Measurements from ENCODE around the gene DSCAM.
"Not testable (repeated sequence)": the region's sequence is repeated elsewhere in the genome, so short reads cannot be mapped to it uniquely, and the experiment has no call there.

DSCAM gene

DNA sequence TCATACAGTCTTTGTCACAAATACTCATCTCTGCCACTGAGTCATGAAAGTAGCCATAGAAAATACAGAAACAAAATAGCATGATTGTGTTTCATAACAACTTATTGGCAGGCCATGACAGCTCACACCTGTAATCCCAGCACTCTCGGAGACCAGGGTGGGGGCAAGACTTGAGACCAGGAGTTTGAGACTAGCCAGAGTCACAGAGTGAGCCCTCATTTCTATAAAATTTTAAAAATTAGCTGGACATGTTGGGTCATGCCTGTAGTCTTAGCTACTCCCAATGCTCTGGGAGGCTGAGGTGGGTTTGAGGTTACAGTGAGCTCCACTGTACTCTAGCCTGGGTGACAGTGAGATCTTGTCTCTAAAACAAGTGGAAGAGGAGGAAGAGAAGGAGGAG is 568.6 kb downstream of the DSCAM start:
- no peak for DNase-seq

DNA sequence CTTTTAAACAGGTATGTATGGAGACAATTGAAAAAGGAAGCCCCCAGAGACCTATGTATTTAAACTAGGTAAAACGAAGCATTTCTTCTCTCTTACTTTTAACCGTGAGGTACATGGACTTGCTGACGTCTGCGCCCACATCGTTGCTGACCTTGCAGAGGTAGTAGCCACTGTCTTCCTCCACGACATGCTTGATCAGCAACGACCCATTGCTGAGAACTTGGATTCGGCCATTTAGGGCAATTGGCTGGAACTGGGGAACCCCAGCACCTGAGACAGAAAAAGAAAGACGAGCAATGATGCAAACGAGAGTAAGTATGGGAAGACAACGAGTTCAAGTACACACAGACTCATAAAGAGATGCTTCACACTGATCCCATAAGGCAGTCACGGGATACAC is 571.0 kb downstream of the DSCAM start:
- no peak for DNase-seq

DNA sequence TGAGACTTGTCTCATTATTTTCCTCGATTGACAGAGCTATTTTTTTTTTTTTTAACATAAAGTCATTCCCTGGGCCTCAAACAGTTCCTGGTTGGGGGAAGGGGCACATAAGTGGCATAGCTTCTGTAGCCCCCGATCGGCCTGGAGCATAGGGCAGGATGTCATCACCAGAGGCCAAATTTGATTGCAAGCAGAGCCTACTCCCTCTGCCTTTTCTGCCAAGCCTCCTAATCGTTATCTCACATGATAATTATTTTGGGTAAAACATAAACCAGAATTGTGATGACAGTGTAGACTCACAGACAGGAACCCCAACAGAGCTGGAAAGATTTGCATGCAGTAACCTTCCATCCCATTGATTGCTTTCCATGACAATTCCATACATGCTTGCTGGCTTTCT is 574.9 kb downstream of the DSCAM start:
- no peak for DNase-seq

DNA sequence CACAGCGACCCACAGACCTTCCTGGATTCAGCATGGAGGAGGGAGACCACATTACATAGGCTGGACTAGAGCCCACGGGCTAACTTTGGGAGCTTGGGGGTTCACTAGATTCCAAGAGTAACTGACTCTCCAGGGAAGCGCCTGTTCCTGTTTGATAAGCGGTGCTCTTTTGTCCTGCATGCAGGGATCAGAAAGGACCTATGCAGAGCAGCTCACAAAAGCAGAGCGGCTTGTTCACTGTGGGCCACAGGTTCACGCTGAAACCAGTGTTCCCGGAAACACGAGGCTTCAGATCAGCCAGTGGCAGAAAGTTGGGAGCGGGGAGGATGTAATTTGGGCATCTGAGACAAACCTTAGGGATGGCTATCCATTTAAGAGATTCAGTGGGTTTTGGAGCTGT is 575.8 kb downstream of the DSCAM start:
- DNase-seq: no peak

DNA sequence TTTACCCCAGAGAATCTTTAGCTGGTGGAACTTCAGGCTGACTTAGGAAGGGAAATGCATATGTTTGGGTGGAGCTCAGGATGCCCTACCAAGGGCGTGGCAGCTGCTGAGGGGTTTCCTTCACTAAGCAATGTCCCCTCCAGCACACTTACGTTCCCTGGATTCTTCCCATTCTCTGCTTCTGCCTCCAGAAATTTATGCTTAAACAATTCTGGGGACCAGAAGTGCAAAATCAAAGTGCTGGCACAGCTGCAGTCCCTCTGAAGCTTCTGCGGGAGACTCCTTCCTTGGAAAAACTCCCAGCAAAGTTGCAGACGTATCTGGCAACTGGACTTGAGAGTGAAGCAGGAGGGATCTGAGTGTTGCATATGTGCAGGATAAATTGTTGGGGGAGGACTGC is 576.9 kb downstream of the DSCAM start:
- no peak for DNase-seq

DNA sequence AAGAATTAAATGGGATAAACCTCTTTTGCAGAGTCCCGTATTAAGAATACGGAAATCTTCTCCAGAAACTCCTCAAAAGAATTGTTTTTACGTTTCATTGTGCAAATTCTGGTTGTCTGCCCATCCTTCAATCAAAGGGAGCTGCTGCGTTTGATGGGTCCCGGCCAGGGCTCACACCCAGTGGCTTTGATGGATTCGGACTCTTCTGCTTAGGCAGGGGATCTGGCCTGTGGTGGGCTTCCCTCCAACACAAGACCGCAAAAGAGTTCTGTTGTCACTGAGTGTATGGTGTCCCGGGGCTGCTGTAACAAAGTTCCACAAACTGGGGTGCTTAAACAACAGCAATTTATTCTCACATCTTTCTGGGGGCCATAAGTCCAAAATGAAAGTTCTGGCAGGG is 577.7 kb downstream of the DSCAM start:
- DNase-seq: no peak

DNA sequence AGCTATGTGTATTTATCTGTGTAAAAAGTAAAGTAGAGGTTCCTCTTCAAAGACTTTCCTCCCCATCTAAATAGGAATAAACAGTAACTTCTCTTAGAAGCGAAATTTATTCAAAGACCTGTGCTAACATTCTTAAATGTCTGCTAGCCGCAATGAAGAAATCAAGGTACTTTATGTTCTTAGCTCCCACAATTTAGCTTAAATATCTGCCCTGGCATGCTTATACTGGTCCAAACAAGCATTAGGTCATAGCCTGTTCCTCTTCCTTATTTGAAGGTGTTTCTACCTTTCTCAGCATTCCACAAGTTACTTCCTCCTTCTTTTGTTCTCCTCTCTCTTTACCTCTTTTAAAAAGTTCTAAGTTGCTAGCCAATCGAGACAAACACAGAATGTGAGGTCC is 588.5 kb downstream of the DSCAM start:
- DNase-seq: not testable (repeated sequence)

DNA sequence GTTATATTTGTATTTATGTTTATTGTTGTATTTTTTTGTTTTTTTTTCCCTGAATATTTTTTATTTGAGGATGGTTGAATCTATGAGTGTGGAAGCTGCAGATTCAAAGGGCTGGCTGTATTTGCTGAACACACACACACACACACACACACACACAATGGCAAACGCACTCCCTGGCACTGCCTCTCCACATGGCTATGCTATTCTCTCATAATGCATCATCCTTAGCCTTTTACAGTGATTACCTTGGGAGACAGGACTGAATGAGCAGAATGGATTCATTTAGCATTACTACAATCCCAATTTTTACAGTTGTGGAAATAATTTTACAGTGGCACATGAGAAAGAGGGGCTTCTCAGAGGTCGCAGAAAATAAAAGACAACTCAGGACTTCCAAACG is 589.6 kb downstream of the DSCAM start:
- no peak for DNase-seq

DNA sequence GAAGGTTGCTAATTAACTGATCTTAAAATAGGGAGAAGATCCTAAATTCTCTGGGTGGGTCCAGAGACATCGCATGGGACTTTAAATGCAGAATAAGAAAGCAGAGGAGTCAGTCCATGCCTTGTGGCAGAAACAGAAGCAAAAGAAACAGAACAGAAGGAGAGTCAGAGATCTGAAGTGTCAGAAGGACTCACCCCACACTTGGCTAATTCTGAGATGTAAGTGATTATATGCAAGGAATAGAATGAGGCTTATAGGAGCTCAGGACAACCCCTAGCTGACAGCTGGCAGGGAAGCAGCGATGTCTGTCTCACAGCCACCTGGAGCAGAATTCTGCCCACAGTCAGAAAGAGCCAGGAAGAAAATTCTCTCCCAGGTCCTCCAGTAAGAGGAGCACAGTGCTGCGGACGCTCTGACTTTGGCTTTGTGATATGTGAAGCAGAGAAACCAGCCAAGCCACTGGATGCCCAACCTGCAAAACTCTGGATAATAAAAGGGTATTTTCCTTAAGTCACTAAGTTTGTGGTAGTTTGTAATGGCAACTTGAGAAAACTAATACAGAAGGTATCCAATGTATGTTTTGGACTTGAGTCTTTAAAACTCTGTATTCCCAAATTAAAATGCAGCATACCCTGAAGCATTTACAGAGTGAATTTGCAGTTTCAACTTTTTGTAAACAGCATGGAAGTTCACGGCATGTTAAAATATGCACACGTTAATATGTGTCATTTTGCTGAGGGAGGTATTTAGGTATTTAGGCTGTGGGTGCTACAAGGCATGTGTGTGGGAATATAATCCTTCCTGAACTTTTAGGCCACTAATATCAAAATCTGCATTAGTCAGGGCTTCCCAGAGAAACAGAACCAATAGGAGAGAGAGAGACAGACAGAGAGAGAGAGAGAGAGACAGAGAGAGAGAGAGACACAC is 591.2 kb downstream of the DSCAM start:
- no peak for DNase-seq

DNA sequence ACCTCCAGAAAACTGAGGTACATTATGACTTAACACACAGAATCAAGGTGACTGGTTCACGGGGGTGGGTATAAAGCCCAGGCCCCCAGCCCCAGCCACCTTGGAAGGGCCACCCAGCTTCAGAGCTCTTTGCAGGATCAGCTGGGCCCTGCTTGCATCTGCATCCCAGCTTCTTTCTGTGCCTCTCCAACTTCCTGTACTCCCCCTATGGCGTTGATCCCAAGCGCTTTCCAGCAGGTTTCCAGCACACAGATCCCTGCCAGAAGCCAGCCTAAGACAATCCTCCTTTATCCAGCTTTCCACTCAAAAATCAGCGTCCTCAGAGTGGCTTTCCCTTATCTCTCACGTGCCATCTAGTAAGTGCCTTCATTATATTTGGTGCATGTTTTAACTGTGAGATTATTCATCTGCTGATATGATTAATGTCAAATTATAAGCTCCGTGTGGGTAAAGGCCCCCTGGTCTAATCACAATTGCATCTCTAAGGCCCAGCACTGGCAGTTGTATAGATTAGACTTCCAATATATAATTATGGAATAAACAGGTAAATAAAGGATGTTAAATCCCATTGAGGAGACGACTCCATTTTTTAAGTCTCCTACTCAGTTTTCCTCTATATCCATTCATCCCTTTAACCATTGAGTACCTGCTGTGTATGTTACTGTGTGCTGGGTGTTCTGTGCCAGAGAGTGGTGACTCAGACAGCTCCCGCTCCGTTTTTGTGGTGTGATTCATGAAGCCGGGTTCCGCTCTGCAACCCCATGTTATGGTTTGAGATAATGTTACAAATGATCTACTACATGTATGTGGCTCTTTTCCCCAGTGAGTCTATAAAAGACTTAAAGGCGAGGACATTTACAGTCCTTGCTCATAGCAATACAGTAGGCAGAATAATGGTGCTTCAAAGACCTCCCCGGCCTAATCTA is 592.2 kb downstream of the DSCAM start:
- no peak for DNase-seq

DNA sequence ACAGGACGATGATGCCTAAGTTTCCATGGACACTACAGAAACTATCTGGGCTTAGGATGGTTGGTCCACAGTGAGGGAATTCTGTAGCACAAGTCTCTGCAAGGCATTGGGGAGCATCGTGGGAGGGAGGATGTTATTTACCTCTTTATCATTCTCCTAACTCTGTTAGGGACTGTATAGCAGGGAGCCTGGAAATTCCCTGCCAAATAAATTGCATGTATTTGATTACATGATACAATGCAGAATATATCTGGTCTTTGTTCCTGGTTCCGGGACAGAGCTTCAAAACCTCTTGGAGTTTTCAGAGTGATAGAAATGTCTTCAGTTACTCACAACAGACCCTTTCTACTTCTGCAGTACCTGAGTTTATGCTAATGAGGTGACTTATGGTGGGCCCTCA is 593.8 kb downstream of the DSCAM start:
- no peak for DNase-seq

DNA sequence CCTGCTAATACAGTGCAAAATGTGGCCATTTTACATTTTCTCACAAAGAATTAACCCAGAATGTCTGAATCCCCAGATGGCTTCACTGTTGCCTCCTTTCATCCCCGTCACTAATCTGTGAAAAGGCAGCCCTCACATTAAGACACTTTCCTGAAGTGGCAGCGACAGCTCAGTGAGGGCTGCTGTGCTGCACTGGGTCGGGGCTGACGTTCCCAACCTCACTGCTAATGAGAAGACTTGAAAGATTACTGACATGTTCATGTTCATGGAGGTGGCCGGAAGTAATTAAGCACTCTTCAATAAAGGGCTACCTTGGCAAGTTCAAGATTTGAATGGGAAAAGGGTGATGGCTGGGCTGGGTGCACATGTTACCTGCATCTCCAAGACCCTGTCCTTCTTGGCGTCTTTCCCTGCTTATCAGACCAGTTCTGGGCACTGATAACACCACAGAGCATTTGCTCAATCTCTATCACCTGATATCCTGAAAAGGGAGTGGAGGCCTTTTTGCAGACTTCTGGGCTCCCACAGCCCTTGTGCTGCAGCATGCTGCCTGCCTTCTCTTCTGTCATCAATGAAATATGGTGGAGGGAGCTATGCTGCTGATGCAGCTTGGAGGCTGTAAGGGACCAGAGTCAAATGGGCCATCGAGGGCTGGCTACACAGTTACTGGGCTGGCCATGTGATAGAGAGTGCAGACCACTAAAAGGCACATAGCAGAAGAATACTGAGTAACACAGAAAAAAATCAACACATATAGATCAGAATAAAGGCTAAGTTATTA is 596.3 kb downstream of the DSCAM start:
- no peak for DNase-seq

DNA sequence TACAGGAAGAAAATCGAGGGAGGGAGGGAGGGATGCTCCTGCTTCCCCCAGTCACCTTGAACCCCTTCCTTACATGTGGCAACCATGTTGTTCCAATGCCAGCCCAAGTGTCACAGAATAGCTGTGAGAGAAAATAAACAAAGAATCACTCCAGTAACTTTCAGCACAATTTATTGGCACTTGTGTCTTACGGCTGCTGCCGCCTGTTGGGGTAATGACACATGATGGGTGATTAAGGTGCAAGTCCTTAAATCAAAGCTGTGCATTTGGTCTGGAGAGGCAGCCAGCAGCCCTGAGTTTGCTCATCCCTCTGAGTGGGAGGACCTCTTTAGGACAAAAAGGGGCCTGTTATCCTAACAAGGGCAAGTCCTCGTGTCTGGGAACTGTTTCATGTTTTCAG is 602.0 kb downstream of the DSCAM start:
- no peak for DNase-seq

DNA sequence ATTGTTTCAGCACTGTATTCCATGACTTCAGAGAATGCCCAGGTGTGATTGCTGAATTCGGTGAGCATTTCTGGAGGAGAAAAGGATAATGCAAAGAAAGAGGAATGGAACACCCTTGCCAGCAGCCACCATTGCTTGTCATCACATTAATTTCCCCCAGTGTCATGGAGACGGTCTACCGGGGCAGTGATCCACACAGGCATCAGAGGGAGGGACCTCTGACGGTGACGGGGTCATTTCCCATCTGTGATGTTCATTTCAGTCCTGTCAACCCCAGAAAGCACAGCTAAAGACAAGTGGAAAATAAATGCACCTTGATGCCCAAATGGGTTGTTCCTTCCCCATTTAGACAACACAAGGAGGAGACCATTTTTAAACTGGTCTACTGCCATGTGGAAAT is 603.3 kb downstream of the DSCAM start:
- no peak for DNase-seq

DNA sequence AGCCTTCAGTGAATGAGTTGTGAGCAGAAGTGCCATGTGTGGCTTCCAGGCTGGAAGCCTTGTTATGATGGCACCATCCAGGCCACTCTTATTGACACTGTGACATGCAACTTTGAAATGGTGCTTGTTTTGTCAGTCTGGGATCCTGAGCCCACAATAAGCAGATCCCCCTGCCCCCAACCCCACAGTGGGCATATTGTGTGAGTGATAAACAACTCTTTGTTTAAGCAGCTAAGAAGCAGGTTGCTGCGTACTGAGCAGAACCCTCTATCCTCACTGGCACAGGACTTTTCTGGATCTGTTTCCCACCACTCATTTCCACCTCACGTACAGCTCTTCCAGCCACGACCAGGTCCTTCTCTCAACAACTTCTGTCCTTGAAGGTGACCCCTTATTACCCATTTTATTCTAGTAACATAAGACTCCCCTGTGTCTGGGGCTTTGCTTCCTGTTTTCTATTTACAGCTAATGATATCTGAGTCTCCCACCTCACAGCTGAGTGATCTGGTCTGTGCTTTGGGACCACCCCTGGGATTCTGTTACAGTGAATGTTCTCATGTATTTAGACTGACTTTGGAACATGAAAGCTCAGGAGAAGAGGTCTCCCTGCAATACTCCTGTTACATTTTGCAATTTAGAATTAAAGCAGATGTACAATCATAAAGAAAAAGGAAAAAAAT is 604.2 kb downstream of the DSCAM start:
- DNase-seq: no peak

DNA sequence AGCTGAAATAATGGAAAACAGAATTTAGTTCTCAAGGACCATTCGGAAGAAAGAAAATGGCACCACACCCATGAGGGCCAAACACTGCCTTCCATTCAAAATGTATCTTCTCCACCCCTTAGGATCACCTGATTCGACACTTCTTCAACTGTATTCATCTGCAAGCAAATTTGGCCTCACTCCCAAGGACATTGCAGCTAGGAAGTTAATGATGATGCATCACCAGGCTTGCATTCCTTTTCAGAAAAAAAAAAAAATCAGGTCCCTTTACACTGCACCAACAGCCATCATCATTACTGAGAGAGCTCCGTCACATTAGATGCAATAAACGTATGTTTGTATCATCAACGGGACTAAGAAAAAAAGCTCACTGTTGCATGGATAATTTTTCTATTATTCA is 611.4 kb downstream of the DSCAM start:
- no peak for DNase-seq

DNA sequence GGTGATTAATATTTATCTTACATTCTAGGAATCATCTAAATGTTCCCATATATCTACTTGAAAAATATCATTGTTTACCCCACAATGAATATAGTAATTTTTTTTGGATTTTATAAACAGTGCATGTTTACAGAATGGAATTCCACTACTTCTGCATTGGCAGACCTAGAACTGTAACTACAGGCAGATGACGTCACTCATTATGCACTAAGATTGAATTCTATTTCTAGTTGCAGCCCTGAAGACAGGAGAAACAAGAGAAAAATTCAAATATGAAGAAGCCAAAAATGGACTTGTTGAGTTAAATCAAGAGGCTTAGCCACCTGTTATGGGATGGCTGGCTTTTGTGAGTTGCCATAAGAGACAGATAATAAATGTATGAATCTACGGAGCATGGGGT is 615.0 kb downstream of the DSCAM start:
- no peak for DNase-seq

DNA sequence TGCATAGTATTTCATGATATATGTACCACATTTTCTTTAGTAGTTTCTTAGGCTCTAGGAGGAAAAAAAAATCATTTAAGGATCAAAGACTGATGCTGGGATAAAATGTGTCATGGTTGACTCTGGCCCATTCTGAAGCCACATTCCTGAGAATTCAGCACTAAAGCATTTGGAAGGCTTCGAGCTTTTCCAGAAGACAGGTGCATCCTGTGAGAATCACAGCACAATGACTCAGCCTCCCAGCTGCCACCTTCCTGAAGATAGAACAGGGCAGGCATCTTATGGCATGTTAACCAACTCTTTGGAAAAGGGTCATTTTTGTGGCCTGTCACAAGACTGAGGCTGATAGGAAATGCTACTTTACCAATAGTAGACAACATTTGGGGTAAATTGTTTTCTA is 619.9 kb downstream of the DSCAM start:
- DNase-seq: no peak

DNA sequence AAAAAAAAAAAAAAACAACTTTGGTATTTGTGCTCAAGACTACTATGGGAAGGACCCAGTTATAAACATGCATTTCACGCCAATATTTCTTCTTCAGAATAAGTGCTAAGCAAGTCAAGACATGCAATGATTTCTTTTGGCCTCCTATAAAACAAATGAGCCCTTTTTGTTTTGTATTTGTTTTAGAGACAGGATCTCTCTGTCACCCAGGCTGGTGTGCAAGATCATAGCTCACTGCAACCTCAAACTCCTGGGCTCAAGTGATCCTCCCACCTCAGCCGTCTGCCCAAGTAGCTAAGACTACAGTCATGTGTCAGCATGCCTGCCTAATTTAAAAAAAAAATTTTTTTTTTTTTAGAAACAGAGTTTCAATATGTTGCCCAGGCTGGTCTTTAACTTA is 631.0 kb downstream of the DSCAM start:
- no peak for DNase-seq

DNA sequence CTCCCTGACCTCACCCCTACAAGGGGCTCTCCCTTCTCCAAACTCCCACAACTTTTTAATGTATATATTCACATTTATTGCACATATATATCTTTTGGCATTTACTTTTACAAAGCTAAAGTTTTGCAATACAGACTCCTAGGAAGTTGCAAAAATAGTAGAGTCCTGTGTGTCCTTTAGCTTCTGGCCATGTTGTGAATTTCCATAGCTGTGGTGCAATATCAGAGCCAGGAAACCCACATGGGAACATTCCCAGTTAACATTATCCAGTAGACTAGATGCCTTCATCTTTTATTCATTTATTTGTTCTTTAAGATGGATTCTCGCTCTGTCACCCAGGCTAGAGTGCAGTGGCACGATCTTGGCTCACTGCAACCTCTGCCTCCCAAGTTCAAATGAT is 636.7 kb downstream of the DSCAM start:
- no peak for DNase-seq

DNA sequence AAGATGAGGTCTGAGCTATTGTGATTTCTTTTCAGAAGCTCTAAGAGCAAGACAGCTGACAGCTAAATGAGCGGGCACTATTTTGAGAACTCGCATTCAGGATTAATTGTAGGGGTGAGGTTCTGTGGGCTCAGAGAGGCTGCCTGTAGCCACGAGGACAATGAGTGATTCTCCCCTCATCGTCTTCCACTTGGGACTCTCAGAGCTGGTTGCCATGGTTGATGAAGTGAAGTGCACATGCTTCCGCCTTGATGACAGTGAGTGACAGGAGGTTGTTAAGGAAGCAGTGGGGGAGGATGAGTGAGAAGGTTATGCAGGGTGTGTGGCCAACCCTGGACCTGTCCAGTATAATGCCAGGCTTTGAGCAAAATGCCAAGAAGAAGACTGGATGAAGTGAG is 638.0 kb downstream of the DSCAM start:
- DNase-seq: no peak

DNA sequence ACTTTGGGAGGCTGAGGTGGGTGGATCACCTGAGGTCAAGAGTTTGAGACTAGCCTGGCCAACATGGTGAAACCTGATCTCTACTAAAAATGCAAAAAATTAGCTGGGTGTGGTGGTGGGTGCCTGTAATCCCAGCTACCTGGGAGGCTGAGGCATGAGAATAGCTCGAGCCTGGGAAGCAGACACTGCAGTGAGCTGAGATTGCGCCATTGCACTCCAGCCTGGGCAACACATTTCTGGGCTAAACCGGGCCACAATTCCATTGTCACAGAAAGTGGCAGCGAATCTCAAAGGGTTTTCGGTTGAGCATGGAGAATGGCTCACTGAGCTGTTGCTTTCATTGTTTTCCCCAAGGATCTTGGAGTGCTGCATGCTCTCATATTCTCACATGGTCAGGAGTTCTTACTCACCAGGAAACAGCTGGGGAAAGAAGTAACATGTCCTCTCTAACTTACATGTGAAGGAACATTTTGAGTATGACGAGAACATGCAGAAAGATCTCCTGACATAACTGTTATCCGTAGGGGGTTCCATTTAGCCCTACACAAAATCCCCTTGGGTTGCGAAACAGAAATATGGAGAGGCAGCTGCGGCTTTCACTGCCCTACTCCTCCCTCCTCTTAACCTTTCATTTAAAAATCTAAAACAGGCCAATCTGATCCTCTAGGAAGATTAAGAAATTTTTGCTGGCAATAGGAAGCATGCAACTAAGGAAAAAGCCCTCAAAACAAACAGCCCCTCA is 638.6 kb downstream of the DSCAM start:
- DNase-seq: no peak

All from CD4-positive, alpha-beta T cell treated with Interleukin-10 for 1 hour (primary cell).